Measurements from ENCODE around the gene FBXL19. TPM values are rescaled to one million over a fixed set of nuclear protein-coding genes. Genes with fewer than 3 reads are reported as not detected.

The FBXL19 gene
- total and polyA plus RNA-seq, 4 donors, result 0.31 to 4.8 (median 2.7) TPM

- DNase-seq (ENCODE audit: low spot score), result peak; percentile 98
- H3K27me3 ChIP-seq (ENCODE audit: control insufficient read depth in 4 of 4, insufficient read depth in 4 of 4, low read length in 3 of 4), result no peaks in the 10 kb centered on the region
- TF ChIP-seq YY1 (IDR thresholded peaks at IDR 0.05) (no peak), FOXA2 (IDR thresholded peaks at IDR 0.05) (peak; percentile 35), RXRA (IDR thresholded peaks at IDR 0.05) (peak in 1 of 2 donors; percentile 22), CTCF (IDR thresholded peaks at IDR 0.05; ENCODE audit: low read depth, low read length, missing input control) (no peak), RAD21 (IDR thresholded peaks at IDR 0.05) (no peak), GABPA (IDR thresholded peaks at IDR 0.05 in 1 of 2, conservative IDR thresholded peaks at IDR 0.05 in 1 of 2) (peak; percentile 92 to 97), MAX (IDR thresholded peaks at IDR 0.05) (peak; percentile 53), ATF3 (IDR thresholded peaks at IDR 0.05) (peak; percentile 12), SP1 (IDR thresholded peaks at IDR 0.05) (peak; percentile 57), REST (IDR thresholded peaks at IDR 0.05) (peak; percentile 46), ZBTB33 (IDR thresholded peaks at IDR 0.05) (peak; percentile 97), TAF1 (conservative IDR thresholded peaks at IDR 0.05) (no peak), FOXA1 (IDR thresholded peaks at IDR 0.05) (peak; percentile 31), HNF4A (conservative IDR thresholded peaks at IDR 0.05) (no peak), NR2F2 (IDR thresholded peaks at IDR 0.05) (peak; percentile 94), HNF4G (IDR thresholded peaks at IDR 0.05) (no peak), EGR1 (IDR thresholded peaks at IDR 0.05; ENCODE audit: low read depth in 2 of 2) (peak in 1 of 2 donors; percentile 8), JUND (IDR thresholded peaks at IDR 0.05) (no peak)
- WGBS, result under 1% methylated on average over 42 of the region's 42 CpGs
- H3K36me3 ChIP-seq (ENCODE audit: control insufficient read depth in 4 of 4, insufficient read depth in 3 of 4, low read depth in 1 of 4, low read length in 3 of 4), result no peaks in the 10 kb centered on the region
- H3K4me1 ChIP-seq (ENCODE audit: control insufficient read depth in 4 of 4, insufficient read depth in 4 of 4, low read length in 3 of 4), result peaks cover 4 to 9% (median 8%) of the 10 kb centered on the region in 4 donors
- no peaks in the 10 kb centered on the region for H3K9me3 ChIP-seq (ENCODE audit: control insufficient read depth in 4 of 4, low read length in 3 of 4)
- H3K27ac ChIP-seq (ENCODE audit: low read depth in 1 of 2, low read length in 2 of 2), result peak overlapping the region; percentile 96 to 98
- peak overlapping the region; percentile 44 to 92 (median 80) for H3K4me3 ChIP-seq (ENCODE audit: low read depth in 1 of 3, low read length in 3 of 3)
- peak overlapping the region; percentile 79 to 80 for H3K9ac ChIP-seq (ENCODE audit: low read depth in 1 of 2, low read length in 2 of 2)
Measured at GRCh38 chr16:30922420-30922959, 882 bp upstream of the FBXL19 start.
